GM12878 (cell line): ENCODE data around the gene IVL. TPM values are rescaled to one million over a fixed set of nuclear protein-coding genes. Genes with fewer than 3 reads are reported as not detected.

Experiments used
- ATAC-seq: fragments of 200-7000 bp; cut with Tn5 transposase; 3 replicates; pipeline ENCODE4 v1.9.1; 2020; ENCODE audit warnings: mild to moderate bottlenecking, moderate library complexity
- BruUV-seq: library from RNA; stranded (reverse); fragments of 400-500 nt; replicated peaks from 2 replicates; lab custom pipeline; 2021; lab: Mats Ljungman, UMichigan
- CTCF ChIA-PET: fragments of 300-600 bp; sonication (Branson Sonifier 250); formaldehyde crosslinking; extraction: SDS; loops from one replicate; lab custom pipeline; 2021; ENCODE audit warnings: inconsistent platforms; lab: Yijun Ruan, JAX
- POLR2A ChIA-PET: fragments of 350-600 bp; formaldehyde crosslinking; extraction: SDS; loops from one replicate; lab custom pipeline; 2021; ENCODE audit warnings: inconsistent platforms; lab: Charles Lee
- RAD21 ChIA-PET: fragments of 300-600 bp; sonication (Branson Sonifier 250); formaldehyde crosslinking; loops from one replicate; lab custom pipeline; 2023; ENCODE audit warnings: antibody characterized with exemption; ENCODE audit not compliant: unreplicated experiment; lab: Charles Lee
- SMC1A ChIA-PET: fragments of 300-600 bp; sonication (Branson Sonifier 250); formaldehyde crosslinking; loops from one replicate; lab custom pipeline; 2023; ENCODE audit not compliant: unreplicated experiment, uncharacterized antibody; lab: Charles Lee
- DNase-seq: peaks from one replicate; pipeline ENCODE4 v3.0.0-alpha.2; 2011; ENCODE audit warnings: low read depth, low spot score
- FAIRE-seq: peaks from 3 replicates; lab custom pipeline; 2011; peaks lifted over from hg19 to GRCh38; lab: Jason Lieb, UNC
- H2AFZ ChIP-seq: 2 replicates; pipeline ENCODE4 v1.6.0; 2011; ENCODE audit warnings: low read depth, low read length, control low read depth; ENCODE audit not compliant: control insufficient read depth
- H3K27ac ChIP-seq: 2 replicates; pipeline ENCODE4 v1.5.1; 2011; ENCODE audit warnings: control low read depth; ENCODE audit not compliant: control insufficient read depth, insufficient read depth
- H3K27me3 ChIP-seq, 2 experiments: replicated peaks in 1 of 2; 2 replicates each; pipeline versions ENCODE4 v1.6.0 to v1.6.1; 2011; ENCODE audit warnings: low read length in 1 of 2; ENCODE audit not compliant: control insufficient read depth in 2 of 2, insufficient read depth in 2 of 2
- H3K36me3 ChIP-seq, 2 experiments: 2 replicates each; pipeline ENCODE4 v1.5.1; 2011; ENCODE audit warnings: low read length in 1 of 2; ENCODE audit not compliant: control insufficient read depth in 2 of 2, insufficient read depth in 2 of 2
- H3K4me1 ChIP-seq: 2 replicates; pipeline ENCODE4 v1.6.1; 2011; ENCODE audit warnings: mild to moderate bottlenecking, low read length, moderate library complexity, mixed read lengths; ENCODE audit not compliant: control insufficient read depth, insufficient read depth
- H3K4me2 ChIP-seq: 2 replicates; pipeline ENCODE4 v1.6.0; 2011; ENCODE audit warnings: control low read depth; ENCODE audit not compliant: control insufficient read depth, insufficient read depth
- H3K4me3 ChIP-seq: fragments of 200-600 bp; sonication (generic); 2 replicates; pipeline ENCODE4 v1.5.1; 2016
- H3K79me2 ChIP-seq: 2 replicates; pipeline ENCODE4 v1.6.0; 2011; ENCODE audit warnings: low read length; ENCODE audit not compliant: control insufficient read depth, insufficient read depth
- H3K9ac ChIP-seq: 2 replicates; pipeline ENCODE4 v1.8.0; 2011; ENCODE audit warnings: low read length, control low read depth, mixed read lengths; ENCODE audit not compliant: control insufficient read depth, insufficient read depth
- H3K9me3 ChIP-seq: replicated peaks from 3 replicates; pipeline ENCODE4 v1.5.1; 2011; ENCODE audit warnings: mild to moderate bottlenecking, low read length; ENCODE audit not compliant: control insufficient read depth, insufficient read depth
- H4K20me1 ChIP-seq: 2 replicates; pipeline ENCODE4 v1.6.0; 2011; ENCODE audit not compliant: control insufficient read depth, insufficient read depth
- KLF5 ChIP-seq: fragments of 450-650 bp; IDR thresholded peaks from 2 replicates; pipeline ENCODE4 v1.6.1; 2014; ENCODE audit warnings: mild to moderate bottlenecking; ENCODE audit not compliant: partially characterized antibody
- NR2F1 ChIP-seq: fragments of 450-650 bp; conservative IDR thresholded peaks from 2 replicates; pipeline ENCODE4 v1.6.1; 2017; ENCODE audit warnings: mild to moderate bottlenecking
- PRDM15 ChIP-seq: fragments of 450-650 bp; formaldehyde crosslinking; IDR thresholded peaks from 2 replicates; pipeline ENCODE4 v1.4.0; 2020; ENCODE audit warnings: mild to moderate bottlenecking, moderate library complexity
- STAT3 ChIP-seq: IDR thresholded peaks from 2 replicates; pipeline ENCODE4 v1.6.1; 2011; ENCODE audit warnings: low read depth, low read length, improper control_type of control experiment
- WGBS: methylation state at CpG from one replicate; pipeline ENCODE4 v1.1.6; 2016; ENCODE audit warnings: low lambda C conversion rate; ENCODE audit not compliant: insufficient replicate concordance, insufficient coverage; ENCODE audit errors: missing lambda C conversion rate; 5-methylcytosine and 5-hydroxymethylcytosine counted together
- in situ Hi-C: fragments of 300-500 bp; cut with MboI; formaldehyde crosslinking; loops from 9 replicates; pipeline ENCODE4 v1.14.3; 2018; ENCODE audit warnings: mixed read lengths
- intact Hi-C: fragments of 100-400 bp; cut with micrococcal nuclease; formaldehyde crosslinking; loops from one replicate; pipeline ENCODE4 v1.14.2; 2022; ENCODE audit not compliant: unreplicated experiment
- polyA plus RNA-seq, 11 experiments: library from polyadenylated mRNA; depleted of rRNA in 4 of 11; unstranded in 6 of 11; stranded (reverse) in 5 of 11; fragments of >200 nt; fragmentation: Nextera tagmentation in 4 of 11; fragmentation: Illumina TruSeq in 1 of 11; extraction: Ambion mirVana in 4 of 11; extraction: Trizol in 1 of 11; gene quantifications; 1 replicate in 1 of 11; 2 replicates in 10 of 11; pipeline versions ENCODE4 v1.2.1 to v1.2.3, GENCODE V29; 2011 to 2016; ENCODE audit warnings: inconsistent platforms in 2 of 11, missing spikeins in 2 of 11, low read depth in 1 of 11
- total RNA-seq, 4 experiments: library from RNA; depleted of rRNA in 3 of 4; stranded (reverse); fragments of >200 nt in 3 of 4; fragmentation: Illumina TruSeq in 1 of 4; extraction: Trizol in 1 of 4; gene quantifications; 2 replicates each; pipeline versions ENCODE4 v1.2.1 to v1.2.3, GENCODE V29; 2013 to 2021

Gene IVL
- total and polyA plus RNA-seq, 10 of the 15 experiments (the other 5 are each of a cell fraction or from before 2014, with no cell fraction given) = 1.4 to 20.3 (median 13.4) TPM

GRCh38 chr1:152859696-152860095 is 48.6 kb upstream of the IVL start, which contains the start of gene LCE7A:
Gene LCE7A (plus strand): TSS chr1:152859996. CDS start chr1:152860698, 702 bp downstream.
- Histone ChIP-seq H3K4me2 (no peak within 1 kb of the TSS), H3K27ac (no peak within 1 kb of the TSS), H4K20me1 (no peaks in the 10 kb centered on the region), H3K79me2 (no peaks in the 10 kb centered on the region), H3K4me3 (no peak within 1 kb of the TSS), H3K4me1 (no peaks in the 10 kb centered on the region), H3K9ac (no peak within 1 kb of the TSS), H3K27me3 (no peaks in the 10 kb centered on the region; a peak in 1 of 4 replicates), H2AFZ (no peak within 1 kb of the TSS), H3K36me3 (no peaks in the 10 kb centered on the region), H3K9me3 (no peaks in the 10 kb centered on the region)
- no peak for DNase-seq
- ChIA-PET RAD21 (no interaction called here), CTCF (interaction anchor here (1.1 kb wide), 1 partner anchor 13 kb away, joined by 4 read pairs; no protein-coding TSS in a partner anchor), POLR2A (no interaction called here), SMC1A (interaction anchor here (0.6 kb wide), 1 partner anchor 467 kb away, joined by 3 read pairs; no protein-coding TSS in a partner anchor)
- intact Hi-C loops (no loop called here), in situ Hi-C loops (no loop called here)
- no peak for ATAC-seq
- BruUV-seq = no TSS peak
- TF ChIP-seq STAT3 (no peak), KLF5 (no peak), PRDM15 (no peak), NR2F1 (no peak)
- 38% methylated on average over 3 of the region's 3 CpGs for WGBS
- FAIRE-seq = no peak
